Natural killer cell (primary cell): Measurements from ENCODE around the gene KRT31. TPM values are rescaled to one million over a fixed set of nuclear protein-coding genes. Genes with fewer than 3 reads are reported as not detected.

Source experiments
- ATAC-seq, 3 donors: fragments of 150-1000 bp in 2 of 3; fragments of 200-7000 bp in 1 of 3; cut with Tn5 transposase; 1 replicate in 1 of 3; 2 replicates in 2 of 3; pipeline ENCODE4 v1.10.0; 2021; ENCODE audit warnings: mild to moderate bottlenecking in 2 of 3, moderate library complexity in 2 of 3
- DNase-seq, 2 donors: peaks; one replicate each; pipeline versions ENCODE4 v3.0.0 to v3.0.0-alpha.2; 2013 to 2021; ENCODE audit warnings: mixed read lengths in 1 of 2
- H3K27ac ChIP-seq: one replicate; pipeline ENCODE4 v1.5.1; 2013; ENCODE audit warnings: mild to moderate bottlenecking, low read length
- H3K27me3 ChIP-seq: one replicate; pipeline ENCODE4 v1.6.1; 2013; ENCODE audit warnings: low read length; ENCODE audit not compliant: control insufficient read depth, insufficient read depth
- H3K36me3 ChIP-seq: one replicate; pipeline ENCODE4 v1.6.1; 2013; ENCODE audit warnings: low read length; ENCODE audit not compliant: control insufficient read depth, insufficient read depth
- H3K4me1 ChIP-seq: one replicate; pipeline ENCODE4 v1.6.1; 2013; ENCODE audit warnings: low read length; ENCODE audit not compliant: control insufficient read depth, insufficient read depth
- H3K4me3 ChIP-seq: one replicate; pipeline ENCODE4 v1.5.1; 2013; ENCODE audit warnings: low read length
- H3K9me3 ChIP-seq: one replicate; pipeline ENCODE4 v1.6.1; 2013; ENCODE audit warnings: low read length; ENCODE audit not compliant: control insufficient read depth, insufficient read depth
- H3K27ac Mint-ChIP-seq, 2 donors: one replicate each; pipeline ENCODE4 v1.8.0; 2022; ENCODE audit warnings: mild to moderate bottlenecking in 2 of 2, mixed read lengths in 2 of 2, moderate library complexity in 1 of 2
- H3K27me3 Mint-ChIP-seq, 2 donors: one replicate each; pipeline ENCODE4 v1.8.0; 2022; ENCODE audit warnings: low read depth in 2 of 2, mixed read lengths in 2 of 2
- H3K36me3 Mint-ChIP-seq: one replicate; pipeline ENCODE4 v1.8.0; 2022; ENCODE audit warnings: mixed read lengths
- H3K4me1 Mint-ChIP-seq, 2 donors: one replicate each; pipeline ENCODE4 v1.8.0; 2022; ENCODE audit warnings: mixed read lengths in 2 of 2
- H3K4me3 Mint-ChIP-seq: one replicate; pipeline ENCODE4 v1.8.0; 2022; ENCODE audit warnings: mild to moderate bottlenecking, moderate library complexity, mixed read lengths
- H3K9me3 Mint-ChIP-seq, 2 donors: one replicate each; pipeline ENCODE4 v1.8.0; 2022; ENCODE audit warnings: mixed read lengths in 2 of 2
- CTCF ChIP-seq: fragments of 200-600 bp; IDR thresholded peaks from one replicate; pipeline ENCODE4 v1.8.0; 2022; ENCODE audit warnings: antibody characterized with exemption
- WGBS: methylation state at CpG from one replicate; pipeline ENCODE4 v1.1.7; 2013; ENCODE audit warnings: missing lambda C conversion rate; ENCODE audit not compliant: insufficient coverage; 5-methylcytosine and 5-hydroxymethylcytosine counted together
- intact Hi-C: fragments of 100-400 bp; cut with micrococcal nuclease; formaldehyde crosslinking; loops from one replicate; pipeline ENCODE4 v1.14.2; 2022
- total RNA-seq, 4 donors: library from RNA; stranded (reverse); fragments of 120-200 nt in 1 of 4; gene quantifications; one replicate each; pipeline versions ENCODE4 v1.2.3 to v1.2.4, GENCODE V29; 2013 to 2022

Gene KRT31
- total RNA-seq, 3 donors from 2014 or later (not counting 1 experiment from before 2014, with no cell fraction given): not detected

DNA sequence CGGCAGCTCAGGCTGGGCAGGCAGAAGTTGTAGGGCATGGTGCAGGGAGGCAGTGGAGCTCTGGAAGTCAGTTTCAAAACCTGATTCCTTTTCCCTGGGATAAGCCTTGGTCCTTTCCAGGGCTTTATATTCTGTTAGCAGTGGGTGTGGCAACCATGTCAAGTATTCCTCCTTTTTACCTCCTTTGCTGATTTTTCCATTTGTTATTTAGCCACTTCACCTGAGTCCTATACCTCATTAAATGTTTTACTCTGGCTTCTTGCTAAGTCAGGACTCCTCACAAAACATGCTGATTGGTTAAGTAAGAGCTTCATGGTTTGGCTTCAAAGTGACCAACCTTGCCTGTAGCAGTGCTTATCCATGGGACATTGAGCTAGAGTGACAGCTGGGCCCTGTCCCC, 27.7 kb downstream of the KRT31 start, which contains the start of gene KRT33B:
Gene KRT33B, minus strand, starts transcription at position 101 of the 400 bp plus-strand sequence. Its CDS starts 63 bp downstream, at position 38.
- ATAC-seq (no peak), DNase-seq (no peak)
- intact Hi-C loops: loop anchor here (1.0 kb wide), 1 partner anchor 20 kb away; no protein-coding TSS in a partner anchor
- no peaks in the 10 kb centered on the region for H3K36me3 Mint-ChIP-seq
- WGBS: 100% methylated on average over 1 of the region's 1 CpG
- peaks cover 12 to 23% of the 10 kb centered on the region in 2 donors for H3K27me3 Mint-ChIP-seq
- no peak within 1 kb of the TSS for H3K27ac Mint-ChIP-seq
- Histone ChIP-seq H3K27ac (no peak within 1 kb of the TSS), H3K4me3 (no peak within 1 kb of the TSS), H3K36me3 (no peaks in the 10 kb centered on the region), H3K9me3 (no peaks in the 10 kb centered on the region), H3K27me3 (no peaks in the 10 kb centered on the region), H3K4me1 (no peaks in the 10 kb centered on the region)
- no peaks in the 10 kb centered on the region for H3K4me1 Mint-ChIP-seq
- no peak within 1 kb of the TSS for H3K4me3 Mint-ChIP-seq
- TF ChIP-seq CTCF: no peak
- H3K9me3 Mint-ChIP-seq: no peaks in the 10 kb centered on the region

GRCh38 chr17:41369023-41369422, 28.4 kb downstream of the KRT31 start:
- Histone ChIP-seq H3K4me3 (no peak overlapping the region), H3K9me3 (no peaks in the 10 kb centered on the region), H3K36me3 (no peaks in the 10 kb centered on the region), H3K27ac (no peak overlapping the region), H3K4me1 (no peaks in the 10 kb centered on the region), H3K27me3 (no peaks in the 10 kb centered on the region)
- TF ChIP-seq CTCF: no peak
- Mint-ChIP-seq H3K27me3 (peaks cover 7 to 23% of the 10 kb centered on the region in 2 donors), H3K4me3 (no peak overlapping the region), H3K27ac (no peak overlapping the region), H3K4me1 (no peaks in the 10 kb centered on the region), H3K9me3 (no peaks in the 10 kb centered on the region), H3K36me3 (no peaks in the 10 kb centered on the region)
- intact Hi-C loops: no loop called here
- ATAC-seq (no peak), DNase-seq (no peak)
- 67% methylated on average over 1 of the region's 2 CpGs for WGBS

DNA sequence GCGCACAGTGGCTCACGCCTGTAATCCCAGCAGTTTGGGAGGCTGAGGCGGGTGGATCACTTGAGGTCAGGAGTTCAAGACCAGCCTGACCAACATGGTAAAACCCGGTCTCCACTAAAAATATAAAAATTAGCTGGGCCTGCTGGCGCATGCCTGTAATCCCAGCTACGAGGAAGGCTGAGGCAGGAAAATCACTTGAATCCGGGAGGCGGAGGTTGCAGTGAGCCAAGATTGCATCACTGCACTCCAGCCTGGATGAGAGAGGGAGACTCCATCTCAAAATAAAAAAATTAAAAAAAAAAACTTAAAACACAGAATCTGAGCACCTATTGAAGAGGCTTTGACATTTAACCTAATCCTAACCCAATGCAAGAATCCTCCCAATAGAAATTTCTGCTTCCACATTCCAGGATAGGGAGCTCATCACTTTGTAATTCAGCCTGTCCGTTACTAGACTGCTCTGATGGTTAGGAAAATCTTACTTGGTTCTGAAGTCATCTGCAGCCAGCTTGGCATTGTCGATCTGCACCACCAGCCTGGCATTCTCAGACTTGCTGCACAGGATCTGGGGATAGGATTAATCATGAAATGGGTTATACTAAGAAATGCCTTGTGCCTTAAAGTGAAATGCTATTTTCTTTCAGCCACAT, 29.9 kb downstream of the KRT31 start:
- no peaks in the 10 kb centered on the region for H3K36me3 ChIP-seq
- no peaks in the 10 kb centered on the region for H3K4me1 ChIP-seq
- Mint-ChIP-seq H3K27me3 (peaks cover 7 to 23% of the 10 kb centered on the region in 2 donors), H3K4me1 (no peaks in the 10 kb centered on the region), H3K9me3 (no peaks in the 10 kb centered on the region), H3K27ac (no peak overlapping the region), H3K36me3 (no peaks in the 10 kb centered on the region), H3K4me3 (no peak overlapping the region)
- intact Hi-C loops: no loop called here
- DNase-seq (no peak), ATAC-seq (no peak)
- 94% methylated on average over 10 of the region's 10 CpGs for WGBS
- no peak overlapping the region for H3K27ac ChIP-seq
- TF ChIP-seq CTCF: no peak
- no peaks in the 10 kb centered on the region for H3K27me3 ChIP-seq
- H3K4me3 ChIP-seq: no peak overlapping the region
- H3K9me3 ChIP-seq: no peaks in the 10 kb centered on the region

GRCh38 chr17:41366070-41366469, 31.3 kb downstream of the KRT31 start:
- Mint-ChIP-seq H3K36me3 (no peaks in the 10 kb centered on the region), H3K27ac (no peak overlapping the region), H3K27me3 (peaks cover 7 to 32% of the 10 kb centered on the region in 2 donors), H3K9me3 (no peaks in the 10 kb centered on the region), H3K4me3 (no peak overlapping the region), H3K4me1 (no peaks in the 10 kb centered on the region)
- H3K9me3 ChIP-seq: no peaks in the 10 kb centered on the region
- no peak overlapping the region for H3K4me3 ChIP-seq
- H3K36me3 ChIP-seq: no peaks in the 10 kb centered on the region
- no peak for TF ChIP-seq CTCF
- H3K27ac ChIP-seq: no peak overlapping the region
- H3K4me1 ChIP-seq: no peaks in the 10 kb centered on the region
- no peaks in the 10 kb centered on the region for H3K27me3 ChIP-seq
- intact Hi-C loops: no loop called here
- no peak for DNase-seq
- ATAC-seq: no peak
